Endothelial cell of umbilical vein (primary cell): ENCODE data around the gene ATP1B1. TPM values are rescaled to one million over a fixed set of nuclear protein-coding genes. Genes with fewer than 3 reads are reported as not detected.

Source experiments
- BruUV-seq: library from RNA; stranded (reverse); fragments of 400-500 nt; replicated peaks from 2 replicates; lab custom pipeline; 2021; lab: Mats Ljungman, UMichigan
- CTCF ChIA-PET: fragments of 300-600, 350-600 bp; sonication (Branson Sonifier 250); formaldehyde crosslinking; loops from one replicate; lab custom pipeline; 2021; ENCODE audit warnings: antibody characterized with exemption, inconsistent platforms; lab: Charles Lee
- POLR2A ChIA-PET: fragments of 300-600, 350-600 bp; sonication (Branson Sonifier 250); formaldehyde crosslinking; loops from one replicate; lab custom pipeline; 2021; ENCODE audit warnings: antibody characterized with exemption, inconsistent platforms; lab: Charles Lee
- DNase-seq: peaks from one replicate; pipeline ENCODE4 v3.0.0-alpha.2; 2011; ENCODE audit warnings: low read depth, low spot score
- FAIRE-seq: peaks from 2 replicates; lab custom pipeline; 2011; peaks lifted over from hg19 to GRCh38; lab: Jason Lieb, UNC
- H2AFZ ChIP-seq: 2 replicates; pipeline ENCODE4 v1.6.0; 2012; ENCODE audit warnings: low read depth, low read length, control low read depth, inconsistent platforms
- H3K27ac ChIP-seq: 2 replicates; pipeline ENCODE4 v1.5.1; 2011; ENCODE audit warnings: low read depth, mild to moderate bottlenecking, control low read depth, low read length, moderate library complexity; ENCODE audit not compliant: insufficient read depth
- H3K27me3 ChIP-seq, 2 experiments: 2 replicates each; pipeline versions ENCODE4 v1.6.0 to v1.6.1; 2011; ENCODE audit warnings: low read length in 2 of 2, mixed read lengths in 1 of 2; ENCODE audit not compliant: control insufficient read depth in 2 of 2, insufficient read depth in 2 of 2
- H3K36me3 ChIP-seq, 2 experiments: 2 replicates in 1 of 2; 3 replicates in 1 of 2; pipeline ENCODE4 v1.5.1; 2011; ENCODE audit warnings: low read length in 2 of 2, mild to moderate bottlenecking in 1 of 2, moderate library complexity in 1 of 2; ENCODE audit not compliant: control insufficient read depth in 2 of 2, insufficient read depth in 2 of 2; ENCODE audit errors: extremely low read depth in 1 of 2
- H3K4me1 ChIP-seq: 3 replicates; pipeline ENCODE4 v1.5.1; 2011; ENCODE audit warnings: mild to moderate bottlenecking, low read length; ENCODE audit not compliant: control insufficient read depth, insufficient read depth; ENCODE audit errors: extremely low read depth
- H3K4me2 ChIP-seq: 2 replicates; pipeline ENCODE4 v1.6.1; 2011; ENCODE audit warnings: low read length, control low read depth, mixed read lengths; ENCODE audit not compliant: insufficient read depth
- H3K4me3 ChIP-seq, 3 experiments: fragments of 200-600 bp in 1 of 3; sonication (generic), shearing (Covaris generic) in 1 of 3; replicated peaks in 1 of 3; 2 replicates each; pipeline ENCODE4 v1.5.1; 2011 to 2016; ENCODE audit warnings: control low read depth in 3 of 3, low read length in 3 of 3, mild to moderate bottlenecking in 2 of 3, inconsistent platforms in 1 of 3, low read depth in 1 of 3, moderate library complexity in 1 of 3; ENCODE audit not compliant: insufficient read depth in 1 of 3
- H3K79me2 ChIP-seq: 2 replicates; pipeline ENCODE4 v1.6.0; 2012; ENCODE audit warnings: low read length, inconsistent platforms; ENCODE audit not compliant: control insufficient read depth, insufficient read depth
- H3K9ac ChIP-seq: replicated peaks from 2 replicates; pipeline ENCODE3; 2011; ENCODE audit warnings: low read length, control low read depth; ENCODE audit not compliant: insufficient read depth; ENCODE audit errors: extremely low read depth
- H3K9me1 ChIP-seq: replicated peaks from 3 replicates; pipeline ENCODE4 v1.6.0; 2011; ENCODE audit warnings: mild to moderate bottlenecking, low read length; ENCODE audit not compliant: control insufficient read depth, insufficient read depth; ENCODE audit errors: extremely low read depth
- H3K9me3 ChIP-seq: replicated peaks from 2 replicates; pipeline ENCODE4 v1.5.1; 2012; ENCODE audit warnings: low read length, inconsistent platforms; ENCODE audit not compliant: control insufficient read depth, insufficient read depth
- H4K20me1 ChIP-seq: replicated peaks from 2 replicates; pipeline ENCODE3; 2011; ENCODE audit warnings: mild to moderate bottlenecking, low read length; ENCODE audit not compliant: control insufficient read depth, insufficient read depth; ENCODE audit errors: extremely low read depth
- EZH2 ChIP-seq: IDR thresholded peaks from 2 replicates; pipeline ENCODE4 v1.6.1; 2012; ENCODE audit warnings: borderline replicate concordance, low read depth, mild to moderate bottlenecking, moderate library complexity, low read length, inconsistent platforms; ENCODE audit not compliant: severe bottlenecking
- FOS ChIP-seq: IDR thresholded peaks from 2 replicates; pipeline ENCODE4 v1.6.1; 2011; ENCODE audit warnings: mild to moderate bottlenecking, low read length, moderate library complexity, borderline replicate concordance; ENCODE audit not compliant: insufficient read depth
- GATA2 ChIP-seq: IDR thresholded peaks from 2 replicates; pipeline ENCODE4 v1.7.0; 2011; ENCODE audit warnings: low read depth, mild to moderate bottlenecking, moderate library complexity, mixed read lengths, low read length; ENCODE audit not compliant: insufficient read length, insufficient read depth
- JUN ChIP-seq: IDR thresholded peaks from 2 replicates; pipeline ENCODE4 v1.6.1; 2011; ENCODE audit warnings: borderline replicate concordance, low read depth; ENCODE audit not compliant: insufficient read length, insufficient read depth
- MYC ChIP-seq: IDR thresholded peaks from one replicate; pipeline ENCODE4 v1.6.1; 2011; ENCODE audit warnings: mild to moderate bottlenecking, low read depth, low read length
- POLR2A ChIP-seq: IDR thresholded peaks from 2 replicates; pipeline ENCODE4 v1.6.1; 2012; ENCODE audit warnings: low read depth, mild to moderate bottlenecking, control low read depth, low read length
- POLR2AphosphoS5 ChIP-seq: IDR thresholded peaks from 2 replicates; pipeline ENCODE4 v1.6.1; 2012; ENCODE audit warnings: low read depth, mild to moderate bottlenecking, control low read depth, low read length, moderate library complexity; ENCODE audit not compliant: insufficient read depth
- dilution Hi-C: fragments of 300-500 bp; cut with MboI; formaldehyde crosslinking; loops from one replicate; pipeline ENCODE4 v1.15.0; 2019; ENCODE audit warnings: low sequenced_read_pairs; ENCODE audit not compliant: extremely low pct_ligation_motif_present
- intact Hi-C: fragments of 100-400 bp; cut with micrococcal nuclease; formaldehyde crosslinking; loops from one replicate; pipeline ENCODE4 v1.10.0; 2022
- polyA plus RNA-seq, 4 experiments: library from polyadenylated mRNA; depleted of rRNA in 3 of 4; stranded (reverse) in 3 of 4; unstranded in 1 of 4; fragments of >200 nt; gene quantifications; 2 replicates each; pipeline versions ENCODE4 v1.2.1 to v1.2.3, GENCODE V29; 2011 to 2012; ENCODE audit warnings: missing spikeins in 1 of 4
- total RNA-seq: library from RNA; stranded (reverse); gene quantifications from 2 replicates; pipeline ENCODE4 v1.2.3, GENCODE V29; 2021
- TF ChIP-seq, protein P1 (sequence below), 2 donors: IDR thresholded peaks; 1 replicate in 1 of 2; 2 replicates in 1 of 2; pipeline ENCODE4 v1.5.1; 2011; ENCODE audit warnings: low read length in 2 of 2, mild to moderate bottlenecking in 2 of 2, moderate library complexity in 2 of 2, control low read depth in 1 of 2, inconsistent platforms in 1 of 2, low read depth in 1 of 2; ENCODE audit not compliant: insufficient read depth in 1 of 2; ENCODE audit errors: extremely low read depth in 1 of 2
- TF ChIP-seq, protein P2 (sequence below): IDR thresholded peaks from 2 replicates; pipeline ENCODE4 v1.6.1; 2011; ENCODE audit not compliant: insufficient read depth, insufficient read length

Gene ATP1B1
- total and polyA plus RNA-seq, 2 donors (not counting 3 experiments of a cell fraction or from before 2014, with no cell fraction given): 14.3 to 56.1 TPM

DNA sequence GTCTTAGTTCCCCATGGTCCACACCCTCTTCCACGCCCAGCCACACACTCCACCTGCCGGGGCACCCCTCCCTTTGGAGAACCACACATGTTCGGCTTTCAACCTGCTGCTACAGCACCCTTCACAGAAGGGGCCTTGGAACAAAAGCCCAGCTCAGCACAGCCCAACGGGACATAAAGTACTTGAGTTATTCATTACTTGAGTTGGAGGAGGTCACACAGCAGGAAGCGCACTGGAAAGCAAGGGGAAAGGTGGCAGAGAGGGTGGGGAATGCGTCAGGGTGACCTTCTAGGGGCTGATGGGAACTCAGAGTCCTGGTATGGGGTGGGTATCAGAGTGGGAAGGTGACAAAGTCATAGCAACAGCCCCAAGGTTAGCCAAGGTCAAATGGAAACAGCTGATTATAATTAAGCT, 3.0 kb upstream of the ATP1B1 start:
- Histone ChIP-seq H3K79me2 (peaks cover 19% of the 10 kb centered on the region), H3K9me3 (no peaks in the 10 kb centered on the region), H3K27ac (no peak overlapping the region), H3K36me3 (no peaks in the 10 kb centered on the region), H2AFZ (no peak overlapping the region), H4K20me1 (no peaks in the 10 kb centered on the region), H3K9ac (no peak overlapping the region), H3K4me3 (no peak overlapping the region), H3K4me2 (no peak overlapping the region), H3K27me3 (peaks cover 0 to 3% of the 10 kb centered on the region in 2 experiments), H3K4me1 (peaks cover 8% of the 10 kb centered on the region), H3K9me1 (no peaks in the 10 kb centered on the region)
- FAIRE-seq (no peak), DNase-seq (no peak)
- TF ChIP-seq JUN (no peak), EZH2 (no peak)
- TF ChIP-seq, protein P1, sequence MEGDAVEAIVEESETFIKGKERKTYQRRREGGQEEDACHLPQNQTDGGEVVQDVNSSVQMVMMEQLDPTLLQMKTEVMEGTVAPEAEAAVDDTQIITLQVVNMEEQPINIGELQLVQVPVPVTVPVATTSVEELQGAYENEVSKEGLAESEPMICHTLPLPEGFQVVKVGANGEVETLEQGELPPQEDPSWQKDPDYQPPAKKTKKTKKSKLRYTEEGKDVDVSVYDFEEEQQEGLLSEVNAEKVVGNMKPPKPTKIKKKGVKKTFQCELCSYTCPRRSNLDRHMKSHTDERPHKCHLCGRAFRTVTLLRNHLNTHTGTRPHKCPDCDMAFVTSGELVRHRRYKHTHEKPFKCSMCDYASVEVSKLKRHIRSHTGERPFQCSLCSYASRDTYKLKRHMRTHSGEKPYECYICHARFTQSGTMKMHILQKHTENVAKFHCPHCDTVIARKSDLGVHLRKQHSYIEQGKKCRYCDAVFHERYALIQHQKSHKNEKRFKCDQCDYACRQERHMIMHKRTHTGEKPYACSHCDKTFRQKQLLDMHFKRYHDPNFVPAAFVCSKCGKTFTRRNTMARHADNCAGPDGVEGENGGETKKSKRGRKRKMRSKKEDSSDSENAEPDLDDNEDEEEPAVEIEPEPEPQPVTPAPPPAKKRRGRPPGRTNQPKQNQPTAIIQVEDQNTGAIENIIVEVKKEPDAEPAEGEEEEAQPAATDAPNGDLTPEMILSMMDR (IDR thresholded peaks at IDR 0.05; ENCODE audit: extremely low read depth in 1 of 2, insufficient read depth in 1 of 2, low read depth in 1 of 2, low read length in 2 of 2): no peak
- dilution Hi-C loops (no loop called here), intact Hi-C loops (no loop called here)
- ChIA-PET CTCF (interaction anchor here (2.0 to 3.9 kb wide), 2 partner anchors 23 to 245 kb away, joined by 6 to 18 read pairs; no protein-coding TSS in a partner anchor), POLR2A (no interaction called here)
- no TSS peak for BruUV-seq

- Histone ChIP-seq H3K27me3 (peaks cover 0 to 3% of the 10 kb centered on the region in 2 experiments), H3K27ac (no peak overlapping the region), H3K4me1 (peaks cover 24% of the 10 kb centered on the region), H4K20me1 (no peaks in the 10 kb centered on the region), H3K4me3 (peak overlapping the region in 1 of 3 experiments; percentile 46), H3K9me3 (no peaks in the 10 kb centered on the region), H3K4me2 (peak overlapping the region; percentile 52), H3K36me3 (no peaks in the 10 kb centered on the region), H2AFZ (no peak overlapping the region), H3K79me2 (peaks cover 35% of the 10 kb centered on the region), H3K9me1 (no peaks in the 10 kb centered on the region), H3K9ac (no peak overlapping the region)
- POLR2A ChIA-PET: no interaction called here
- dilution Hi-C loops: no loop called here
- FAIRE-seq (no peak), DNase-seq (no peak)
- intact Hi-C loops: loop anchor here (5.0 kb wide), 3 partner anchors 222 to 787 kb away; partner anchors contain the start of gene SCYL3
- TF ChIP-seq, protein P2, sequence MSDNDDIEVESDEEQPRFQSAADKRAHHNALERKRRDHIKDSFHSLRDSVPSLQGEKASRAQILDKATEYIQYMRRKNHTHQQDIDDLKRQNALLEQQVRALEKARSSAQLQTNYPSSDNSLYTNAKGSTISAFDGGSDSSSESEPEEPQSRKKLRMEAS: no peak
- no peak for TF ChIP-seq EZH2
- TF ChIP-seq GATA2: no peak
- no peak for TF ChIP-seq POLR2AphosphoS5
- no peak for TF ChIP-seq MYC
- TF ChIP-seq, protein P1 (IDR thresholded peaks at IDR 0.05; ENCODE audit: extremely low read depth in 1 of 2, insufficient read depth in 1 of 2, low read depth in 1 of 2, low read length in 2 of 2): no peak
- no peak for TF ChIP-seq POLR2A
- no peak for TF ChIP-seq JUN
- TF ChIP-seq FOS: no peak
- CTCF ChIA-PET: interaction anchor here (1.3 to 3.9 kb wide), 3 partner anchors 12 to 243 kb away, joined by 3 to 18 read pairs (median 6); no protein-coding TSS in a partner anchor
- BruUV-seq: no TSS peak
Observed at GRCh38 chr1:169105087-169105433, 1.4 kb upstream of the ATP1B1 start.
